ENCODE data around the gene MID1IP1. TPM values are rescaled to one million over a fixed set of nuclear protein-coding genes. Genes with fewer than 3 reads are reported as not detected.

MID1IP1 gene
- total RNA-seq, 1 donor from 2014 or later, result 14.9 TPM

GRCh38 chrX:38811515-38812243 is 10.4 kb downstream of the MID1IP1 start:
- DNase-seq (ENCODE audit: low read depth in 2 of 2), result no peak

GRCh38 chrX:38816155-38816554 is 14.9 kb downstream of the MID1IP1 start:
- no peak for DNase-seq (ENCODE audit: low read depth in 2 of 2)

- no peak for DNase-seq (ENCODE audit: low read depth in 2 of 2)
Observed at GRCh38 chrX:38817004-38817703, 15.9 kb downstream of the MID1IP1 start.

GRCh38 chrX:38819163-38819562 is 17.9 kb downstream of the MID1IP1 start:
- DNase-seq (ENCODE audit: low read depth in 2 of 2), result no peak

- DNase-seq (ENCODE audit: low read depth in 2 of 2), result no peak
Observed at GRCh38 chrX:38819709-38820108, 18.4 kb downstream of the MID1IP1 start.

- no peak for DNase-seq (ENCODE audit: low read depth in 2 of 2)
Observed at GRCh38 chrX:38820751-38821150, 19.5 kb downstream of the MID1IP1 start.

GRCh38 chrX:38824176-38824575 is 22.9 kb downstream of the MID1IP1 start:
- DNase-seq (ENCODE audit: low read depth in 2 of 2), result no peak

GRCh38 chrX:38831949-38832348 is 30.7 kb downstream of the MID1IP1 start:
- DNase-seq (ENCODE audit: low read depth in 2 of 2), result peak; percentile 5 to 9

GRCh38 chrX:38837389-38837788 is 36.1 kb downstream of the MID1IP1 start:
- no peak for DNase-seq (ENCODE audit: low read depth in 2 of 2)

GRCh38 chrX:38839277-38839676 is 38.0 kb downstream of the MID1IP1 start:
- DNase-seq (ENCODE audit: low read depth in 2 of 2), result no peak

GRCh38 chrX:38839944-38840343 is 38.7 kb downstream of the MID1IP1 start:
- no peak for DNase-seq (ENCODE audit: low read depth in 2 of 2)

GRCh38 chrX:38841750-38842149 is 40.5 kb downstream of the MID1IP1 start:
- no peak for DNase-seq (ENCODE audit: low read depth in 2 of 2)

- no peak for DNase-seq (ENCODE audit: low read depth in 2 of 2)
Observed at GRCh38 chrX:38845426-38845825, 44.2 kb downstream of the MID1IP1 start.

- no peak for DNase-seq (ENCODE audit: low read depth in 2 of 2)
Observed at GRCh38 chrX:38847206-38847902, 46.1 kb downstream of the MID1IP1 start.

- no peak for DNase-seq (ENCODE audit: low read depth in 2 of 2)
Observed at GRCh38 chrX:38847903-38848230, 46.6 kb downstream of the MID1IP1 start.

GRCh38 chrX:38848671-38849455 is 47.6 kb downstream of the MID1IP1 start:
- DNase-seq (ENCODE audit: low read depth in 2 of 2), result no peak

GRCh38 chrX:38850807-38851544 is 49.7 kb downstream of the MID1IP1 start:
- DNase-seq (ENCODE audit: low read depth in 2 of 2), result no peak

- DNase-seq (ENCODE audit: low read depth in 2 of 2), result no peak
Observed at GRCh38 chrX:38854305-38854704, 53.0 kb downstream of the MID1IP1 start.

All from dermis microvascular lymphatic vessel endothelial cell (primary cell).